ENCODE data around the gene NELFB. TPM values are rescaled to one million over a fixed set of nuclear protein-coding genes. Genes with fewer than 3 reads are reported as not detected.

Gene NELFB
- total and polyA plus RNA-seq, 2 of the 4 experiments (the other 2 are of a cell fraction) = 36.9 to 66.0 TPM

DNA sequence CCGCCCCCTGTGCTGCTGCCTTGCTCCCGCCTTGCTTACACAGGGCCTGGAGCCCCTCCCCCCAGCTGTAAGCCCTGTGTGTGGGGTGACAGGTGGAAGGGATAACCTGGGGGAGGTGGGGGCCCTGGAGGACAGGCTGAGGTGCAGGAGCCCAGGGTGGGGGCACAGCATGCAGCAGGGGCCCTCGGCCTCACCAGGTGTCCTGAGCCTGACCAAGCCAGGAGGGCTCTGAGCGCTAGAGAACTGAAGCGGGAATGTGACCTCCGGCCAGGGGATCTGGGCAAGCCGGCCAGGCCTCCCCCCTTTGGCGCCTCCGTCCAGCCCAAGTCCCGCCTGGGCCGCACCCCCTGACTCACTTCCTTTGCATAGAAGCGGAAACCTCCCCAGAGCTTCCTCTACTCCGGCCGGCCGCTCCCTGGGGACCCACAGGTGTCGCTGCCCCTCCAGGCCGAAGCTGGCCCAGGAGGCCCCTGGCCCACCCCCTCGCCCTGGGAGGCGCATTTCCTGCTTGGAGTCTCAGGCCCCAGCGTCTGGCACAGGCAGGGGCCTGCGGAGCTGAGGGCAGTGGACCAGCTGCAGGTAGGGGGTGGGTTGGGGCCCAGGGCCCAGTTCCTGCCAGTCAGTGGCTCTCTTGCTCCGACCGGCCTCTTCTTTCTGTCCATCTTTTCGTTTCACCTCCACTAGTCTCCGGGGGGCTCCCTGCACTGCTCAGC is 22.4 kb downstream of the NELFB start, which contains the start of gene TOR4A:
Gene TOR4A (plus strand): TSS at position 398 of the 713 bp plus-strand sequence. CDS start 964 bp downstream, outside the sequence.
- peak within 1 kb of the TSS; percentile 81 for H3K27ac ChIP-seq (ENCODE audit: insufficient read depth, low read length)
- peak within 1 kb of the TSS; percentile 79 for H3K9ac ChIP-seq (ENCODE audit: low read depth, low read length)
- intact Hi-C loops (cut with micrococcal nuclease) = no loop called here

More for the DNA sequence above, 22.4 kb downstream of the NELFB start, which contains the start of gene TOR4A:
- ATAC-seq (ENCODE audit: low read depth) (peak; percentile 84), DNase-seq (peak; percentile 86)
- Histone ChIP-seq H3K27me3 (ENCODE audit: control insufficient read depth, insufficient read depth, low read length) (no peaks in the 10 kb centered on the region), H2AK9ac (replicated peaks; ENCODE audit: low read depth, low read length, poor library complexity) (peak within 1 kb of the TSS; percentile 99), H4K5ac (ENCODE audit: low read depth, low read length) (peak within 1 kb of the TSS; percentile 36), H4K91ac (ENCODE audit: insufficient read depth, low read depth, low read length) (peak within 1 kb of the TSS; percentile 73), H2BK120ac (ENCODE audit: low read depth, low read length) (peak within 1 kb of the TSS; percentile 66), H2AK5ac (ENCODE audit: low read depth, low read length) (peak within 1 kb of the TSS; percentile 91), H3K56ac (ENCODE audit: extremely low read depth, insufficient read depth, low read length) (peak within 1 kb of the TSS; percentile 27), H3K9me1 (ENCODE audit: insufficient read depth, low read length) (no peaks in the 10 kb centered on the region), H3K79me1 (ENCODE audit: low read depth in 1 of 2, low read length in 2 of 2) (peaks cover 3 to 63% of the 10 kb centered on the region in 2 experiments), H3K4me3 (ENCODE audit: insufficient read depth, low read depth, low read length) (peak within 1 kb of the TSS; percentile 80), H2AFZ (replicated peaks; ENCODE audit: low read length, poor library complexity) (peak within 1 kb of the TSS; percentile 88), H3K4me2 (ENCODE audit: low read depth, low read length) (peak within 1 kb of the TSS; percentile 77), H3K14ac (replicated peaks; ENCODE audit: low read depth, low read length) (peak within 1 kb of the TSS; percentile 58), H4K8ac (ENCODE audit: low read depth in 2 of 2, low read length in 2 of 2) (peak within 1 kb of the TSS; percentile 86), H3K9me3 (ENCODE audit: control insufficient read depth, insufficient read depth, low read length) (no peaks in the 10 kb centered on the region), H3K18ac (ENCODE audit: low read depth, low read length) (peak within 1 kb of the TSS; percentile 8; the same call in 1 of the 2 replicates), H3K4ac (ENCODE audit: low read depth, low read length) (peak within 1 kb of the TSS; percentile 88), H3K23ac (ENCODE audit: low read depth, low read length) (peak within 1 kb of the TSS; percentile 59; the same call in 1 of the 2 replicates), H3K36me3 (ENCODE audit: control insufficient read depth, insufficient read depth, low read length) (peaks cover 33% of the 10 kb centered on the region), H2BK15ac (ENCODE audit: low read depth, low read length) (peak within 1 kb of the TSS; percentile 40; the same call in 1 of the 3 replicates), H2BK20ac (ENCODE audit: low read depth, low read length) (no peak within 1 kb of the TSS; the same call in 1 of the 2 replicates), H2BK5ac (ENCODE audit: low read depth, low read length, poor library complexity, severe bottlenecking) (peak within 1 kb of the TSS; percentile 71), H3K4me1 (ENCODE audit: control insufficient read depth, insufficient read depth, low read length) (peaks cover 21% of the 10 kb centered on the region), H4K20me1 (ENCODE audit: insufficient read depth, low read length) (peaks cover 34% of the 10 kb centered on the region)
- in situ Hi-C loops (cut with MboI; ENCODE audit: low sequenced_read_pairs) = no loop called here
- no TSS peak for BruUV-seq (replicated peaks)
- TF ChIP-seq RAD21 (IDR thresholded peaks at IDR 0.05; ENCODE audit: low read length) (no peak), FOS (IDR thresholded peaks at IDR 0.05; ENCODE audit: low read depth, low read length) (peak; percentile 14; the same call in 1 of the 2 replicates), POLR2A (IDR thresholded peaks at IDR 0.05; ENCODE audit: low read depth, low read length) (peak; percentile 65; the same call in 1 of the 2 replicates)
- TF ChIP-seq, protein P1, sequence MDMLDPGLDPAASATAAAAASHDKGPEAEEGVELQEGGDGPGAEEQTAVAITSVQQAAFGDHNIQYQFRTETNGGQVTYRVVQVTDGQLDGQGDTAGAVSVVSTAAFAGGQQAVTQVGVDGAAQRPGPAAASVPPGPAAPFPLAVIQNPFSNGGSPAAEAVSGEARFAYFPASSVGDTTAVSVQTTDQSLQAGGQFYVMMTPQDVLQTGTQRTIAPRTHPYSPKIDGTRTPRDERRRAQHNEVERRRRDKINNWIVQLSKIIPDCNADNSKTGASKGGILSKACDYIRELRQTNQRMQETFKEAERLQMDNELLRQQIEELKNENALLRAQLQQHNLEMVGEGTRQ (IDR thresholded peaks at IDR 0.05; ENCODE audit: low read depth, low read length) = no peak
- TF ChIP-seq, protein P2, sequence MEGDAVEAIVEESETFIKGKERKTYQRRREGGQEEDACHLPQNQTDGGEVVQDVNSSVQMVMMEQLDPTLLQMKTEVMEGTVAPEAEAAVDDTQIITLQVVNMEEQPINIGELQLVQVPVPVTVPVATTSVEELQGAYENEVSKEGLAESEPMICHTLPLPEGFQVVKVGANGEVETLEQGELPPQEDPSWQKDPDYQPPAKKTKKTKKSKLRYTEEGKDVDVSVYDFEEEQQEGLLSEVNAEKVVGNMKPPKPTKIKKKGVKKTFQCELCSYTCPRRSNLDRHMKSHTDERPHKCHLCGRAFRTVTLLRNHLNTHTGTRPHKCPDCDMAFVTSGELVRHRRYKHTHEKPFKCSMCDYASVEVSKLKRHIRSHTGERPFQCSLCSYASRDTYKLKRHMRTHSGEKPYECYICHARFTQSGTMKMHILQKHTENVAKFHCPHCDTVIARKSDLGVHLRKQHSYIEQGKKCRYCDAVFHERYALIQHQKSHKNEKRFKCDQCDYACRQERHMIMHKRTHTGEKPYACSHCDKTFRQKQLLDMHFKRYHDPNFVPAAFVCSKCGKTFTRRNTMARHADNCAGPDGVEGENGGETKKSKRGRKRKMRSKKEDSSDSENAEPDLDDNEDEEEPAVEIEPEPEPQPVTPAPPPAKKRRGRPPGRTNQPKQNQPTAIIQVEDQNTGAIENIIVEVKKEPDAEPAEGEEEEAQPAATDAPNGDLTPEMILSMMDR (conservative IDR thresholded peaks at IDR 0.05; ENCODE audit: low read depth, low read length) = peak; percentile 31; the same call in 1 of the 2 replicates
- dilution Hi-C loops (cut with HindIII; ENCODE audit: low sequenced_read_pairs, unreplicated experiment) = no loop called here
- ChIA-PET CTCF (no interaction called here), POLR2A (ENCODE audit: unreplicated experiment) (interaction anchor here (0.5 kb wide), 1 partner anchor 10 kb away, joined by 5 read pairs; no protein-coding TSS in a partner anchor)
- 0% methylated on average over 8 of the region's 25 CpGs; no CpG with 5 or more reads in 1 of the 2 experiments for WGBS, 2 experiments (ENCODE audit: extremely low coverage in 2 of 2, insufficient read length in 1 of 2)

Measured in IMR-90 (cell line).